Osteocyte (in vitro differentiated cells): ENCODE data around the gene TMEM217. TPM values are rescaled to one million over a fixed set of nuclear protein-coding genes. Genes with fewer than 3 reads are reported as not detected.

Experiments
- DNase-seq: peaks from one replicate; pipeline ENCODE4 v3.0.0; 2021; ENCODE audit warnings: mixed read lengths; ENCODE audit not compliant: unreplicated experiment; ENCODE audit errors: extremely low spot score
- H3K27ac Mint-ChIP-seq: one replicate; pipeline ENCODE4 v1.8.0; 2021; ENCODE audit warnings: mild to moderate bottlenecking, mixed read lengths; ENCODE audit not compliant: unreplicated experiment
- H3K27me3 Mint-ChIP-seq: one replicate; pipeline ENCODE4 v1.8.0; 2021; ENCODE audit warnings: mixed read lengths; ENCODE audit not compliant: unreplicated experiment
- H3K36me3 Mint-ChIP-seq: one replicate; pipeline ENCODE4 v1.8.0; 2021; ENCODE audit warnings: mixed read lengths; ENCODE audit not compliant: unreplicated experiment
- H3K4me1 Mint-ChIP-seq: one replicate; pipeline ENCODE4 v1.8.0; 2021; ENCODE audit warnings: mixed read lengths; ENCODE audit not compliant: unreplicated experiment
- H3K4me3 Mint-ChIP-seq: one replicate; pipeline ENCODE4 v1.8.0; 2021; ENCODE audit warnings: mild to moderate bottlenecking, moderate library complexity, mixed read lengths; ENCODE audit not compliant: unreplicated experiment
- H3K9me3 Mint-ChIP-seq: one replicate; pipeline ENCODE4 v1.8.0; 2021; ENCODE audit warnings: mixed read lengths; ENCODE audit not compliant: unreplicated experiment
- CTCF ChIP-seq: fragments of 200-600 bp; sonication (generic); IDR thresholded peaks from 2 replicates; pipeline ENCODE4 v1.5.0; 2021; ENCODE audit warnings: antibody characterized with exemption, mild to moderate bottlenecking, moderate library complexity
- total RNA-seq: library from RNA; stranded (reverse); gene quantifications from 2 replicates; pipeline ENCODE4 v1.2.1, GENCODE V29; 2021

TMEM217 gene
- total RNA-seq, 1 donor from 2014 or later: 3.5 TPM

- peak overlapping the region; percentile 5 for H3K27ac Mint-ChIP-seq
- no peak for DNase-seq
- no peak for TF ChIP-seq CTCF
- peaks cover 24% of the 10 kb centered on the region for H3K36me3 Mint-ChIP-seq
- no peaks in the 10 kb centered on the region for H3K9me3 Mint-ChIP-seq
- H3K4me1 Mint-ChIP-seq: peaks cover 32% of the 10 kb centered on the region
- H3K27me3 Mint-ChIP-seq: no peaks in the 10 kb centered on the region
- no peak overlapping the region for H3K4me3 Mint-ChIP-seq
Measured at GRCh38 chr6:37279366-37280134, 21.6 kb upstream of the TMEM217 start.

GRCh38 chr6:37277001-37277409 lies 19.1 kb upstream of the TMEM217 start:
- no peak overlapping the region for H3K27ac Mint-ChIP-seq

GRCh38 chr6:37275350-37275749 lies 17.4 kb upstream of the TMEM217 start:
- DNase-seq: no peak
- Mint-ChIP-seq H3K36me3 (peaks cover 17% of the 10 kb centered on the region), H3K27ac (no peak overlapping the region), H3K9me3 (no peaks in the 10 kb centered on the region), H3K4me1 (peaks cover 23% of the 10 kb centered on the region), H3K27me3 (no peaks in the 10 kb centered on the region), H3K4me3 (no peak overlapping the region)
- no peak for TF ChIP-seq CTCF

More at GRCh38 chr6:37277001-37277409, 19.1 kb upstream of the TMEM217 start:
- Mint-ChIP-seq H3K9me3 (no peaks in the 10 kb centered on the region), H3K4me3 (no peak overlapping the region), H3K36me3 (peaks cover 13% of the 10 kb centered on the region), H3K27me3 (no peaks in the 10 kb centered on the region), H3K4me1 (peaks cover 36% of the 10 kb centered on the region)
- no peak for TF ChIP-seq CTCF
- DNase-seq: no peak

DNA sequence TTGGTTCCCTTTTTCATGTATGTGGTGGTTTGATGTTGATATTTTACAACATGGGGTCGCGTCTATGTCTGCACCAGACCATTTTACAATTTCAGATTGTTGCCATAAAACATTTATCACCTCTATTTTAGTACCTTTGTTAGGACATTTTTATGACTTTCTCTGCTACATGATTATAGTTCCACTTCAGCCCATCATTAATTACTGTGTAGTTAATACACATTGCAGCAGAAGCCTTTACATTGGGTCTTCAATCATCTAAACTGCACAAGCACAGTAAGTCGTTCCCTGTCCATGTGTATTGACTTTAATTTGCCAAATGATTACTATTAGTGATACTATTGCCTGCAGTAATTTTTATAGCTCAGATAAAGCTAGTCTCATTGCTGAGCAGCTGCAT lies 15.7 kb upstream of the TMEM217 start:
- H3K27me3 Mint-ChIP-seq: no peaks in the 10 kb centered on the region
- no peak for DNase-seq
- H3K9me3 Mint-ChIP-seq: no peaks in the 10 kb centered on the region
- no peak overlapping the region for H3K27ac Mint-ChIP-seq
- TF ChIP-seq CTCF: no peak
- peaks cover 15% of the 10 kb centered on the region for H3K36me3 Mint-ChIP-seq
- H3K4me3 Mint-ChIP-seq: no peak overlapping the region
- H3K4me1 Mint-ChIP-seq: peaks cover 16% of the 10 kb centered on the region

DNA sequence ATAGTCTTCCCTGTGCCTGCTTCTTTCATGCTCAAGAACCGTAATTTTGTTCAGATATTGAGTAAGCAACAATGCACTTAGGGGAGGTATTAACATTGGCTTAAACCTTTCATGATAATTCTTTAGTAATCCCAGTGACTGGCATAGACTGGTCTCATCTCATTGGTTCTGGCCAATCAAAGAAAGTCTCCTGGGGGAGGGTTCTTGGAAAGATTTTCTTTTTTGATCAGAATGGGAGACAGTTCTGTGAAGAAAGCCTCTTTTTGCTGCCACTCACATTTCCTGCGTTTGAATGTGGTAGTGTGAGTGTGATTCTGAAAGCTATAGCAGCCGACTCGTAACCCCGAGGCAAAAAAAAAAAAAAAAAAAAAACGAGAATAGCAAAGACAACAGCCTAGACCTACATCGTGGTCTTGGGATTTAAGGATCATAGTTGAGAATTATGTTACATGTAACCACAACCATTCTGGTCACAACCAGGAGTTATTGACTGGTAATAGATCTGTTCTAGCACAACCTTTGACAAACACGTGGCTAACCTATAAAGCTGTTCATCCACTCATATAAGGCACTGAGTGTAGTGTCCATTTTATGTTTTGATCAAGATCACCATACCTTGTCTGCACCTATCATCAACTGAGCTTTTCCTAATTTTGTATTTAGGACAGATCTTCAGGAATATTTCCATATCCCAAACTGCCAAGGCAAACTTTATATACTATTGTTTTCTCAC lies 15.1 kb upstream of the TMEM217 start:
- no peak for TF ChIP-seq CTCF
- no peak overlapping the region for H3K4me3 Mint-ChIP-seq
- H3K36me3 Mint-ChIP-seq: peaks cover 19% of the 10 kb centered on the region
- H3K4me1 Mint-ChIP-seq: peaks cover 14% of the 10 kb centered on the region
- DNase-seq: no peak
- H3K9me3 Mint-ChIP-seq: no peaks in the 10 kb centered on the region
- peak overlapping the region; percentile 20 for H3K27ac Mint-ChIP-seq
- no peaks in the 10 kb centered on the region for H3K27me3 Mint-ChIP-seq
